Head of caudate nucleus (tissue), 42 donors: ENCODE results near the gene XIRP2.

ENCODE experiments used
- DNase-seq, 42 donors: peaks; one replicate each; pipeline versions ENCODE4 v3.0.0 to v3.0.0-alpha.2; 2020 to 2021; ENCODE audit warnings: mixed read lengths in 7 of 42
- intact Hi-C: fragments of 100-400 bp; cut with DNase I; formaldehyde crosslinking; loops from one replicate; pipeline ENCODE4 v1.15.0; 2022

XIRP2 gene, protein sequence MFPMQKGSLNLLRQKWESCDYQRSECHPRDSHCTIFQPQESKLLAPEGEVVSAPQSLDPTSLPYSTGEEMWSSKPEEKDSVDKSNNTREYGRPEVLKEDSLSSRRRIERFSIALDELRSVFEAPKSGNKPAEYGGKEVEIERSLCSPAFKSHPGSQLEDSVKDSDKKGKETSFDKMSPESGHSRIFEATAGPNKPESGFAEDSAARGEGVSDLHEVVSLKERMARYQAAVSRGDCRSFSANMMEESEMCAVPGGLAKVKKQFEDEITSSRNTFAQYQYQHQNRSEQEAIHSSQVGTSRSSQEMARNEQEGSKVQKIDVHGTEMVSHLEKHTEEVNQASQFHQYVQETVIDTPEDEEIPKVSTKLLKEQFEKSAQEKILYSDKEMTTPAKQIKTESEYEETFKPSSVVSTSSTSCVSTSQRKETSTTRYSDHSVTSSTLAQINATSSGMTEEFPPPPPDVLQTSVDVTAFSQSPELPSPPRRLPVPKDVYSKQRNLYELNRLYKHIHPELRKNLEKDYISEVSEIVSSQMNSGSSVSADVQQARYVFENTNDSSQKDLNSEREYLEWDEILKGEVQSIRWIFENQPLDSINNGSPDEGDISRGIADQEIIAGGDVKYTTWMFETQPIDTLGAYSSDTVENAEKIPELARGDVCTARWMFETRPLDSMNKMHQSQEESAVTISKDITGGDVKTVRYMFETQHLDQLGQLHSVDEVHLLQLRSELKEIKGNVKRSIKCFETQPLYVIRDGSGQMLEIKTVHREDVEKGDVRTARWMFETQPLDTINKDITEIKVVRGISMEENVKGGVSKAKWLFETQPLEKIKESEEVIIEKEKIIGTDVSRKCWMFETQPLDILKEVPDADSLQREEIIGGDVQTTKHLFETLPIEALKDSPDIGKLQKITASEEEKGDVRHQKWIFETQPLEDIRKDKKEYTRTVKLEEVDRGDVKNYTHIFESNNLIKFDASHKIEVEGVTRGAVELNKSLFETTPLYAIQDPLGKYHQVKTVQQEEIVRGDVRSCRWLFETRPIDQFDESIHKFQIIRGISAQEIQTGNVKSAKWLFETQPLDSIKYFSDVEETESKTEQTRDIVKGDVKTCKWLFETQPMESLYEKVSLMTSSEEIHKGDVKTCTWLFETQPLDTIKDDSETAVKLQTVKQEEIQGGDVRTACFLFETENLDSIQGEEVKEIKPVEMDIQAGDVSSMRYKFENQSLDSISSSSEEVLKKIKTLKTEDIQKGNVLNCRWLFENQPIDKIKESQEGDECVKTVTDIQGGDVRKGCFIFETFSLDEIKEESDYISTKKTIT (N-terminal part only)

DNA sequence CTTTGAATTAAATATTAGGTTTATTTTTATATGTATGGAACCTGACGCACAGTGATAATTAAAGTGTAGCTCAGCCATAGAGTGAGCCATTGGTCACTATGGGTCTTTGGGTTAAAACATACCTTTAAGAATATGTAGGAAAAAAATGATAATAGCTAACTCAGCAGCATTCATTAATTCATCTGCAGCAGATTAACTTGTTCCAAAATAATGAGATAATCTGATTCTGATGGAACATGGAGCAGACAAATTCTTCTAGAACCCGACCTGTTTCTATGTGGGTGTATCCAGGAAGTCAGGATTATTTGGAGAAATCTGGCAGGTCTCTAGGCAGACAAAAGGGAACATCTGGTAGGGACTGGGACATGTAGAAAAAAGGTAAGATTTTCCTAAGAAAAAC is at the start of gene XIRP2:
TSS of gene XIRP2 (plus strand) at position 301 of the 400 bp plus-strand sequence. CDS start 15,003 bp downstream, outside the sequence.
- intact Hi-C loops = no loop called here
- no peak for DNase-seq

DNA sequence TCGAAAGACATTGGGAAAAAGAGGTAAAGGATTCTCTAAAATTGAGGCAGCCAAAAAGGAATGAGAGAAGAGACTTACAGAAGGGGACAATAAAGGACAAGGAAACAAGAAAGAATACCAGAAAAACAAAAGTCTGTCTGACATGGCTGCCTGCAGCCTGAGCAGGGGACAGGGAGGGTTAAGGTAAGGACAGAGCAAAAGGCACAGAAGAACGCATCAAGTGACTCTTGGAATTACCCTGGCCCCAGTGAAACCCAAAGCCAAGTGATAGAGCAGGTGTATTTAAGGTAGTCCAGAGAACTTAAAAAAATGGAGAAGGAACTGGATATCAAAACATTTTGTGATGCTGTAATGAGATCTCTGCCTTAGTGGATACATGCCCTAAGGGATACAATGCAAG is 47.1 kb upstream of the XIRP2 start:
- no peak for DNase-seq
- intact Hi-C loops = no loop called here

DNA sequence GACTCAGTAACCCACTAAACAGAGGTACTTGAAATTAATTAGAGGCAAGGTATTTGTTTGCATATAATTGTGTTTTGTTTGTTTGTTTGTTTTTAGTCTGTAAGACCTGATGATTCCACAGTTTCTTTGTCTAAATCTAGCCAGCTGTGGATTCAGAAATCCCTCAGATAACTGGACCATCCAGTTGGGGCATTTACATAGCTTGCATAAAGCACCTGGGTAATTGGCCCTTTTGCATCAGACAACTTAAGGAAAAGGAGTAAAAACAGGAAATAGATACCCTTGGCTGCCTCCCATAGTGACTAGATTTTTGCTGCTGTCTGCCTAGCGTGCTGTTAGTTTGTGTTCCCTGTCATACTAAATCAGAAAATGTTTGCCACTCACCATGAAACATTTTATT is 46.6 kb upstream of the XIRP2 start:
- no peak for DNase-seq
- intact Hi-C loops = no loop called here

DNA sequence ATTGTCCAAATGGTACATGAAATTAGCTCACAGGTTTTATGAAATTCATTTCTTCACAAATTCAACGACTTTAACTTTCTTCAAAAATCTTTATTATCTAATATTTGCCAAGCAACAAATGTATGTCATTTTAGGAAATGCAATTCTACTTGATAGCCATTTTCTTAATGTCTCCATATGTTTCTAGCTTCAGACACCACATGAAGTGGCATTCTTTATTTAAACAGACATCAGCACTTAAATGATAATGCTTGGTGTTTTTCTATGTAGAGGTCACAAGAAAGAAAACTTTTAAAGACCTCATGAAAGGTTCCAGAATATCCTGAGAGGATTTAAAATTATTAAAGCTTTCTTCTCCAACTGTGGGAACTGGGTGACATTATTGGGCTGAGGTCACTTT is 44.2 kb upstream of the XIRP2 start:
- DNase-seq = no peak
- intact Hi-C loops = no loop called here

DNA sequence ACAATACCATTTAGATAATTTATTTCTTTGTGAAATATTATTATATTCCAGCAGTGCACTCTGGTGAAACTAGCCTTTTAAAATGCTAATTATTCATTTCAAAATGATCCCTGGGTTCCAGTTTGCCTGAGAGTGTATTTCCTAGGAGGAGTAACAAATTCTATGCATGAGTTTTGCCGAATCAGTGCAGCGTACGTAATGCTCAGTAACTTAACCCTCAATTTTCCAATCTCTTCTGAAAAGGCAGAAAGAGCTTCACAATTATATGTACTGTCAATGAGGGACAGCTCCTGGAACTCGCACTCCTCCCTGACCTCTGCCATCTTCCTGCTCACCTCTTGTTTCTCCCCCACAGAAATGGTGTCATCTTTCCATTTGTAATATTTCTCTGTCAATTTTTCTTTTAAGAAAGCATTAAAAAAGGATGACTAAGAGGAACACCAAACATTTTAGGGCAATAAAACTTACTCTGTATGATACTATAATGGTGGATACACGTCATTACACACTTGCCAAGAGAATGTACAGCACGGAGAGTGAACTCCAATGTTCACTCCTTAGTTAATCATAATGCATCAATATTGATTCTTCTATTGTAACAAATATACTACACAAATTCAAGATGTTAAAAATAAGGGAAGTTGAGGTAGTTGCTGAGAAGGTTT is 25.7 kb upstream of the XIRP2 start:
- intact Hi-C loops = no loop called here
- DNase-seq = no peak

DNA sequence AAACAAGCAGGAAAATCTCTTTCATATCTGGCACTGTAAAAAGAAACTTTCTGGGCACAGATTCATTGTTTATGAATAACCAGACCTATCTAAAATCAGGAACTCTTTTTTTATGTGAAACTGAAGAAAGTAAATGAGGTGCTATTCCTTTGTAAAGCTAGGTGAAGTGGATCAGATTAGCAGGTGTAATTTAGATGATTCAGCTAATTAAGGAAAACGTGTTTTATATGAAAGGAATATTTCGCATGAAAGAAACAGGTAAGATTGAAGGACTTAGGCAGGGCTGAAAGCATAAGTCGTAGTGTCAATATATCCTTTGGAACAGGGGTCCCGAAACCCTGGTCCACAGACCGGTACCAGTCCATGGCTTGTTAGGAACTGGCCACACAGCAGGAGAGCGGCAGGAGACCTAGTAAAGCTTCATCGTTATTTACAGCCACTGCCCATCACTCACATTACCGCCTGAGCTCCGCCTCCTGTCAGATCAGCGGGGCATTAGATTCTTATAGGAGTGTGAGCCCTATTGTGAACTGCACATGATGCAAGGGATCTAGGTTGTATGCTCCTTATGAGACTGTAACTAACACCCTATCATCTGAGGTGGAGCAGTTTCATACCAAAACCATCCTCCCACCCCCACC is 20.3 kb upstream of the XIRP2 start:
- intact Hi-C loops = no loop called here
- DNase-seq = no peak

DNA sequence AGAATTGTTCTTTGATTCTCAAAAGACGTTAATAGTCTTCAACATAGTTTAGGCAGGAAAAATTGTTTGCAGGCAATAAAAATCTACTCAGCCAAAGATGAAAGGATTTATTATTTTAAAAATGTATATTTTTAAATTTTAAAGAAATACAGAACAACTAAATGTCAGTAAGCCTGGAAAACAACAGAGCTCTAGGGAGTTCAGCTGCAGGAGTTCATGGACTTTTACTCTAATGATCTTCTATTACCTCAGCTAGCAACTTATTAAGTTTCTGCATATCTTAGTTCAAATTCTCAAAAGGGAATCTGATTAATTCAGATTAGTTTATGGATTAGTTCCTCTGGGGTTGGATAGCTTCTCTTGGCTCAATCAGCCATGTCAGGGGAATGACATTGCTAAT is 17.9 kb upstream of the XIRP2 start:
- intact Hi-C loops = no loop called here
- no peak for DNase-seq

DNA sequence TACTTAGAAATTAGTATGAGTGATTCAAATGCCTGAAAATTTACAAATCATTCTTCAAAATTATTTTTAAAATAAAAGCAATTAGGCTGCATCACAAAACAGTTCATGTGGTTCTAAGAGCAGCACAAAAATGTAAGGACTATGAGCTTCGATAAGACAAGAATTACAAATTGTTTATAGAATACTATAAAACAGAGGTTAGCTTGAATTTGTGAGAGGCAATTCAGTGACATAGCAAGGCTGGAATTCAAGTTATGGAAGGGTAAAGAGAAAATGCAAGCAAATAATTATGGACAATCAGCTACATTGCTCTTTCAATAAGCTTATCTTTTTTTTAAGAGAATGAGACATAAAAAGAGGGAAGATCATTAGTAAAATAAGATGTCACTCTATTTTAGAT is 7.1 kb upstream of the XIRP2 start:
- DNase-seq = no peak
- intact Hi-C loops = no loop called here

DNA sequence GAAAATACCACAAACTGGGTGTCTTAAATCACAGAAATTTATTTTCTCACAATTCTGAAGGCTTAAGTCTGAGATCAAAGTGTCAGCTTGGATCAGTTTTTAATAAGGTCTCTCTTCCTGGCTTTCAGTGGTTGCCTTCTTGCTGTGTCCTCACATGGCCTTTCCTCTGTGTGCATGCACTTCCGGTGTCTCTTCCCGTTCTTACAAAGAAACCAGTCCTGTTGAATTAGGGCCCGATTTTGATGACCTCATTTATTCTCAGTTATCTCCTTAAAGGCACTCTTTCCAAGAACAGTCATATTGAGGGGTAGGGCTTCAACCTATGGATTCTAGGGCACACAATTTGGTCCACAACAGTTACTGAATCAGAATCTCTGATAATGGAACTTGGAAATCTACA is 5.4 kb upstream of the XIRP2 start:
- intact Hi-C loops = no loop called here
- DNase-seq = no peak

DNA sequence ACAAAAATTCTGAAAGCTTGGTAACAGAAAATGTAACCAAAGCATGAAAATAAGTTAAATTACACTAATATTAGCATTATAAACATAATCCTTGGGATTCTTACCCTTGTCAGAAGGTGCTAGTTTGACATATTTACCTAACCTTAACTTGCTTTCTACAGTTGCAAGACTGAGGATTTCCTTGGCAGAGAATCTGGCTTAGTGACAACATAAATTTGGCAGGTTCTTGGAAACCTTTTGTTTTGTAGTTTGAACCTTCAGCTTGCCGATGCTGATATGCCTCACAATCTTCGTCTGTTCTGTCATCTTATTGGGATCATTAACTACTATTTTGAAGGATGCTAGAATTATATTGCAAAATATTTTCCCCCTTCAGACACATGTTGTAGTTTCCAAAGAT is 3.4 kb downstream of the XIRP2 start:
- intact Hi-C loops = no loop called here
- no peak for DNase-seq

DNA sequence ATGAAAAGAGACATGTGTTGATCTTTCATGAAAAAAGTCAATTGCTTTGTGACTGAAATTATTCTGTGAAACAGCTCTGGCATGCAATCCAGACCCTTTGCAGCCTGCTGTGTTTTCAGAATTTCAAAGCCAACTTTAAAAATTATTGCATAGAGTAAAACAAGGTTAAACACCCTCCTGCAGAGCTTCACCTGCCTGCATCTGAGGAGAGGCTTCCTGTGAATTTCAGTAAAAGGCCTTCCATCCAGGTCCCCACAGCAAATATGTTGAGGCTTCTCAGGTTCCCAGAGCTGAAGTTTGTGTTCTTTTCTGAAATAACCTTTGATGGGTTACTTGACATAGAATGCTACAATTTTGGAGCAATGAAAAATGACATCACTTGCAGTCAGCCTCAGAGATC is 4.1 kb downstream of the XIRP2 start:
- no peak for DNase-seq
- intact Hi-C loops = no loop called here

DNA sequence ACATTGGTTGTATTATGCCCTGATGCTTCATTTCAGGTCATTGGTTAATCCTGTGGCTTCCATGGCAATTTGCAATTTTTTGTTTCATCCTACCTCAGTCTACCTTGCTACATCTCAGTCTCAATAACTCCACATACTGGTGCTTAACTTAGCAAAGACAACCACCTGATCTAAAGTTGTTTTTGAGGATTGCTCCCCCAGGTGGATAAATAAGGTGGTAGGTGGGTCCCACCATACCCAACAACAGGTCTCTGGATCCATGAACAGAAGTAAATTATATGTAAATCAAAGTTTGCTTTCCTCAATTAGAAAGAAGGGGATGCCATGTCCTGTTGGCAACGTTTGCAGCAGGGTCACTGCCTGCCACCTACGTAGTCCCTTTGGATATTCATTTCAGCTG is 7.0 kb downstream of the XIRP2 start:
- DNase-seq = no peak
- intact Hi-C loops = no loop called here

DNA sequence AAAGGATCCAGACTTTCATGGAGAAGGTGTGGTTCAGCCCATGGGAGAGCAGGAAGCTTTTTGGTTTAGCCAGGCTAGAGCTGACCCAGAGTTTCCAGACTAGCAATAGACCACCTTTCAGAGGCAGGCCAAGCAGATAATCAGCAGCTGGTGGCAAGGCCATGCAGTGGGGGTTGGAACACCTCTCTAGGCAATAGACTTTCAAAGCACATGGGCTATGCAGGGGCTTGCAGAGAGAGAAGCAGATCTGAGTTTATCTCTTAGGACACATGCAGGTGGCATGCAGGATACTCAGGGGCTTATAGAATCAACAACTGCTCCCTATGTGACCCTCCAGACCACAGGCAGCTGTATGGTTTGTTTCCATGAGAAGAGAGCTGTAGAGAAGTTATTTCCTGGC is 9.4 kb downstream of the XIRP2 start:
- no peak for DNase-seq
- intact Hi-C loops = no loop called here

DNA sequence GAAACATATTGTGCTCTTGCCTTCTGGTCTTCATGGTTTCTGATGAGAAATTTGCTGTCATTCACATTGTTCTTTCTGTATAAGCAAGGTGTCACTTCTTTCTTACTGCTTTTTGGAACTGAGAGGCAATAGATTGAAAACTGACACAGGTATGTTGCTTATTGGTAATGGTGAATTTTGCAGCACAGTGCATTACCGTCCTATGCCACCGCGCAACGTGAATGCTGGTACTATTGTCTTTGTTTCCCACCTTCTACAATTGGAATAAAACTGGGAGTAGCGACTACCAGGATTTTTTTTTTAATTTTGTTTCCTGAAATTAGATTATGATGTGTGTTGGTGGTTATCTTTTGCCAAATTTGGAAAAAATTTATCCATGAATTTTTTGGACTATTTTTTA is 11.4 kb downstream of the XIRP2 start:
- intact Hi-C loops = no loop called here
- DNase-seq = no peak

DNA sequence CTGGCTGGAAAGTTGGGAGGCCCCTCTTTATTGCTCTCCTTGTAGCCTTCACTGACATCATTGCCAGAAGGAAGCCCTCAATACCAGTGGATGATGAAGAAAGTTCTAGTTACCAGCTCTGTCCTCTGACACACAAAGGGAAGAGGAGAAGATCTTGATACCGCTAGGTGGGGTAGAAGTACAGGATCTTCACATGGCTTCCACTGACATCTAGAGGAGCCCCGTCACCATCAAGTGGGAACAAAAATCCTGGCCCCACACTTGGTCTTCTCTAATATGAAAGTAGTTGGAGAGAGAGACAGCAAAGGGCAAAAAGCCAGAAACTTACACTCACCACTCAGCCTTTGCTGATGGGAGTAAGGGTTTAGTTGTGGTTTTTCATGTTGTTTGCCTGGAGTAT is 12.4 kb downstream of the XIRP2 start:
- intact Hi-C loops = no loop called here
- DNase-seq = no peak

DNA sequence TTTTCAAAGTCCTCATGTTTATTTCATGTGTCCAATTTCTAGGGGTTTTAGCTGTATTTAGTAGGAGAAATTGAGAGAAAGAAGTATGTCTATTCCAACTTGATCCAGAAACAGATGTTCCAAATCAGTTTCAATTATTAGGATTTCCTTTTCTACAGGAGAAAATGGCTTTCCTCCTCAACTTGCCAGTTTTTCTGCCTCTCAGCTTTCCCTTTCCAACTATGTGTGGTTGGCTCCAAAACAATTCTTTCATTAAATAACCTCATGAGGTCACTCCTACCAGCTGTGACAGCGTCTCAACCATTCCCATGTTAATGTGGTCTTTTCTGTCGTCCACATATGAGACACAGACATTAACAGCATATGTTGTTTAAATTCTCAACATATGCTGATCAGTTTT is 13.1 kb downstream of the XIRP2 start:
- DNase-seq = no peak
- intact Hi-C loops = no loop called here

DNA sequence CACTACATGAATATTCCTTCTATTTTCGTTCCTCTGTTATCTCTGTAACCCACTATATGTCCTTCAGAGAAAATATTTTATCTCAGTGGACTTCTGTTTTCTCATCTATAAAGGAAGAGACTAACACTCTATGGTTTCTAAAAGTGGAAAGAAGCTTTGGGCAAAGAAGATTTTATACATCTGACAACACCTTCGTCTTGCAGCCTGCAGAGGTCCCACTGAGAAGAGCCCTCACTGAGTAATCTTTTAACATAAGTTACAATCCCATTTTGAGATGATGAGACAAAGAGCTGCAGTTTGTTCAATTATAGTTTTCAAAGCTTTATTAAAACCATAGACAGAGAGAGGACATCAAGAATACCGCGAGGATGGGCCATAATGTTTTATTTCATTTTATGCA is 28.7 kb downstream of the XIRP2 start:
- no peak for DNase-seq
- intact Hi-C loops = no loop called here

DNA sequence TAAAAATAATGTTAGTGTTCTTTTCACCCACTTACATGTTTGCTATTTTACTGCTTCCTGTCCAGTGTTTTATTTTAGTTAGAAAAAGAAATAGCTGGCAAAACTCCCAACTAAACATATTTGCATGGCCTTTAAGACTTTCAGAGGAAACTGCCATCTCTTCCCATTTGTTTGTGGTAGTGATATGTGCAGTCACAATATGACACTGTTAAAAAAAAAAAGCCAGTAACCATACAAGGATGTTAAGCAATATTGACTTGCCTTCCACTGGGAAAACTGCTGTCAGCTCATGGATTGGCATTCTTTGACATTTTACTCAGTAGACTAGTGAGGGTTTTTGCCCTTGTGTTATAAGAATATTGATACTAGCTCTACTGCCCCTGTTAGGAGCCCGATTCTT is 29.1 kb downstream of the XIRP2 start:
- DNase-seq = no peak
- intact Hi-C loops = no loop called here
